Measurements from ENCODE around the gene SPSB1.
A peak's percentile ranks its signal among the peaks of the same experiment; 100 is the strongest.

Gene SPSB1

DNA sequence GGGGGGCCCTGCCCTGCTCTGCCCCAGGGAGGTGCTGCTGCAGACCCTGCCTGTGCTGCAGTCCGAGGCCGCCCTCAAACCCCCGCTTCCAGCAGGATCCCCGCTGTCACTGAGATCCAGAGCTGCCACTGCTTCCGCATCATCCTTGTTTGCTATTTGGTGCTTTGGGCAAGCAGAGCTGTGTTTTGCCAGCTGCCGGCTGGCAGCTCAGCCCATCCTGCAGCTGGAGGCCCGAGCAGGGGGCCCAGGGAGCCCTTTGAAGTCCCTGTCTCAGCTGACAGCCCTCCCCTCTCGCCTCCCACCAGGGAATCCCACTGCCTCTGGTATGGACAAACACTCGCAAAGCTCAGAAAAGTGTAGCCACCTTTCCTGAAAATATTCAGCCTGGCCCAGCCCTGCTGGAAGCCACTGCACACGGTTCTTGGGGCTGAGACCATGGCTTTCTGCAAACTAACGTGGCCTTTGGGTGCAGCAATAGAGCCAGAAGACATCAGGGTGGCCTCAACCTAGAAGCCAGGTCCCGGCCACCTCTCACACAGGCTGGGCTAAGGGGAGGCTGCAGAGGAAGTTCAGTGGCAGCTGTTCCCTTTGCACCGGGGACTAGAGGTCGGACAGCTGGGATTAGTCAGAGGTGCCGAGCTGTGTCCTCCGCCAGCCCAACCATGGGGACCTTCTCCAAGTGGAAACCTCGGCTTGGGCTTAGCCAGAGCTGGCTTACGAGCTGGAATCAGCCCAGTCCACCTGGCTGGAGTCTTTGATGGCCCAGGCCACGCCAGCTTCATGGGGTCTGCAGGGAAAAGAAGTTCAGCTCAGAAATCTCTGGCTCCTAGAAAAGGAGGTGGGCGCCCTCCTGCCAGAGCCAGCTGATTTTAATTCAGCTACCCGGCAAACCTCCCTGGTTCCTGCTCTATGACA, 107.1 kb downstream of the SPSB1 start:
- peak; percentile 21 for DNase-seq (ENCODE audit: low read depth)
- TF ChIP-seq, protein P1, sequence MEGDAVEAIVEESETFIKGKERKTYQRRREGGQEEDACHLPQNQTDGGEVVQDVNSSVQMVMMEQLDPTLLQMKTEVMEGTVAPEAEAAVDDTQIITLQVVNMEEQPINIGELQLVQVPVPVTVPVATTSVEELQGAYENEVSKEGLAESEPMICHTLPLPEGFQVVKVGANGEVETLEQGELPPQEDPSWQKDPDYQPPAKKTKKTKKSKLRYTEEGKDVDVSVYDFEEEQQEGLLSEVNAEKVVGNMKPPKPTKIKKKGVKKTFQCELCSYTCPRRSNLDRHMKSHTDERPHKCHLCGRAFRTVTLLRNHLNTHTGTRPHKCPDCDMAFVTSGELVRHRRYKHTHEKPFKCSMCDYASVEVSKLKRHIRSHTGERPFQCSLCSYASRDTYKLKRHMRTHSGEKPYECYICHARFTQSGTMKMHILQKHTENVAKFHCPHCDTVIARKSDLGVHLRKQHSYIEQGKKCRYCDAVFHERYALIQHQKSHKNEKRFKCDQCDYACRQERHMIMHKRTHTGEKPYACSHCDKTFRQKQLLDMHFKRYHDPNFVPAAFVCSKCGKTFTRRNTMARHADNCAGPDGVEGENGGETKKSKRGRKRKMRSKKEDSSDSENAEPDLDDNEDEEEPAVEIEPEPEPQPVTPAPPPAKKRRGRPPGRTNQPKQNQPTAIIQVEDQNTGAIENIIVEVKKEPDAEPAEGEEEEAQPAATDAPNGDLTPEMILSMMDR (conservative IDR thresholded peaks at IDR 0.05; ENCODE audit: low read depth, low read length): no peak
- H3K4me3 ChIP-seq (ENCODE audit: low read depth, low read length): no peak overlapping the region

DNA sequence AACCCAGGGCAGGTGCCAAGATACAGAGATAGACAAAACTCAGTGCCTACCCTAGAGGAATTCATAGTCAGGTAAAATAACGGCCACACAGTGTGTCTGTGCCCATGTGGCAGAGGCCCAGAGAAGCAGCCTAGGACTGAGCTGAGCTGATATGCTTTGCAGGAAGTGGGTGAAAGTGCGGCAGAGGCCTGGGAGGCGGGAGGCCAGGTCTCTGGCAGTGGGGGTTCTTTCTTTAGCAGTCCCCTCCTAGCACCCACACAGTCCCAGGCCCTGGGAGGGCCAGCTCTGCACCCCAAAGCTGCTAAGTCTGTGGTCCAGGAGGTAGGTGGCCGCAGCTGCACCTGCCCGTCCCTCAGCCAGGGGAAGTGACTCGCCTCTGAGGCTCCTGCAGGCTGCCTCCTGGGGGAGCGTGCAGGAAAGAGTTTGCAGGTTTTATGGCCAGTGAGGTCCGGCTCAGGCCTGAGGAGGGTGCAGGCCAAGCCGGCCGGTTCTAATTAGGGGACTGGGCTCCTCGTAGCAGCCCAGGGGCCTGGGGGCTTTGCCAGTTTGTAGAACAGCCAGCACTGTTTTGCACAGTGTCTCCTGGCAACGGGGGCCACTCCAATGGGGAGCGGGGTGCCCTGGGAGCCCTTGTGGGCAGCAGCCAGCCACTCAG, 107.9 kb downstream of the SPSB1 start:
- TF ChIP-seq, protein P1 (conservative IDR thresholded peaks at IDR 0.05; ENCODE audit: low read depth, low read length): peak; percentile 22
- DNase-seq (ENCODE audit: low read depth): peak; percentile 18
- no peak overlapping the region for H3K4me3 ChIP-seq (ENCODE audit: low read depth, low read length)

DNA sequence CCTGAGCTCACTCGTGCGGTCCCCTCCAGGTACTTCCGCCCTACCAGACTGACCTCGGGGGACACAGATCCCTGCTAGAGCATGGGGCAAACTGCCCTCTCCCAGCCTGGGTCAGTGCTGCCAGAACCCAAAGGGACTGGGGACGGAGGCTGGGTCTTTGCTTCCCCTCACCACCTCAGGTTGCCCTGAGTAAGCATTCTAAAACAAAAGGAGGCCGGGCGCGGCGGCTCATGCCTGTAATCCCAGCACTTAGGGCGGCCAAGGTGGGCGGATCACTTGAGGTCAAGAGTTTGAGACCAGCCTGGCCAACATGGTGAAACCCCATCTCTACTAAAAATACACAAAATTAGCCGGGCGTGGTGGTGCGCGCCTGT, 108.4 kb downstream of the SPSB1 start:
- no peak for DNase-seq (ENCODE audit: low read depth)
- no peak overlapping the region for H3K4me3 ChIP-seq (ENCODE audit: low read depth, low read length)

DNA sequence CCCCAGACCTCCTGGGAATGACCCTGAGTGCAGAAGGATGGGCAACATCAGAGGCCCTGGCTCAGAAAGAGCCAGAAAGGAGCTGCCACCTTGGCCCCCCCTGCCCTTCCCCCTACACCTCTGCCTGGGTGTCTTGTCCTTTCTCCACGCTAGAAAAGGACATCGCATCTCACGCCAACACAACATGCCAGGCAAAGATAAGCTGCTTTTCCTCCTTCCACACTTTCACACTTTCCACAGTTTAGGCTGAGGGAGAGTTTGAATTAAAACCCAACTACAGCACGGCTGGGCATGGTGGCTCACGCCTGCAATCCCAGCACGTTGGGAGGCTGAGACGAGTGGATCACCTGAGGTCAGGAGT, 109.5 kb downstream of the SPSB1 start:
- DNase-seq (ENCODE audit: low read depth): no peak
- TF ChIP-seq, protein P1 (conservative IDR thresholded peaks at IDR 0.05; ENCODE audit: low read depth, low read length): no peak

More for the DNA sequence above, 108.4 kb downstream of the SPSB1 start:
- TF ChIP-seq, protein P1 (conservative IDR thresholded peaks at IDR 0.05; ENCODE audit: low read depth, low read length): no peak

DNA sequence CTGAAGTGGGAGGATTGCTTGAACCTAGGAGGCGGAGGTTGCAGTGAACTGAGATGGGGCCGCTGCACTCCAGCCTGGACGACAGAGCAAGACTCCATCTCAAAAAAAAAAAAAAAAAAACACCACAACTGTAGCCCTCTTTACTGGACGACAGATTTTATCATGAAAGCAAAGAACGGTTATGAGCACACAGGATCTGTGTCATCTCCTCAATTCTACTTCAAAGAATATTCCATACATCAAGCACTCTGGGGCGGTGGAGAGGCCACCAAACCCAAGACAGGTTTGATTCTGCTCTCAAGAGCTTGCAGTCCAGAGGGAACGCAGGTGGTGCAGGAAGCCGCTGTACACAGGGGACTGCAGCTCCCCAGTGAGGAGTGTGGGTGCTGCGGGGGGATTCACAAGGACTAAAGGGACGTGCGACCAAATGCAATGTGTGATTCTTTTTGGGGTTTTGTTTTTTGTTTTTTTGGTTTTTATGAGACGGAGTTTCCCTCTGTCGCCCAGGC, 110.1 kb downstream of the SPSB1 start:
- H3K4me3 ChIP-seq (ENCODE audit: low read depth, low read length): no peak overlapping the region
- no peak for DNase-seq (ENCODE audit: low read depth)
- TF ChIP-seq, protein P1 (conservative IDR thresholded peaks at IDR 0.05; ENCODE audit: low read depth, low read length): no peak

More for the DNA sequence above, 109.5 kb downstream of the SPSB1 start:
- H3K4me3 ChIP-seq (ENCODE audit: low read depth, low read length): no peak overlapping the region

DNA sequence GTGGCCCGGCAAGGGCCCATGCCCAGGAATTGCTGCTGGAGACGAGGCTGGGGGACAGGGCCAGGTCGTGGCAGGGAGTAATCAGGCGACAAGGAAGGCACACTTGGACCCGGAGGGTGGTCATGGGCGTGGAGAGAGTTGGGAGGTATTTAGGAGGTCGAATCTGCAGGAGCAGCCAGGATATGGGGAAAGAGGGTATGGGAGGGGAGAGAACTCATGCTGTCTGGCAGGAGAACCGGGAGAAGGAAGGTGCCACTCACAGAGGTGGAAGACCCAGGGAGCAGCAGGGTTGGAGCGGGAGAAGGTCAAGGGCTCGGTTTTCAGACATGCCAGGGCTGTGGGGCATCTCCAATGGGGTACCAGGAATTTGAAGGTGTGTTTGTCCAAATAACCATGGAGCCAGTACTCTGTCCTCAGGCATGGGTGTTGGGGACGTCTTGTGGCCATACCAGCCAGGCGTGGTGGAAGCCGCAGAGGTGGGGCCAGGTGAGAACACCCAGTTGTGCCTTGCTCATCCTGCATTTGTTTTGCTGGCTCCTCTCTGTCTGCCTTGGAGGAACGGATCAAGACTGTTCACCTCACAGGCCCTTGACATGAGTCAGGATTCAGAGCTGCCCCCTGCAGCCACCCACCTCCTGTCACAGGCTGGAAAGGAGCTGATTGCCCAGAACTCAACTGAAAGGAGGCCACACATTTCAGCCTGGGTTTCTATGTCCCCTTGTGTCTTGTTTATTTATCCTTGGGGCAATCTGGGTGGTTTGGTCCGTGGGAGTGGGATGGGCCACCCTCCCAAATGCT, 111.6 kb downstream of the SPSB1 start:
- no peak for DNase-seq (ENCODE audit: low read depth)
- TF ChIP-seq, protein P1 (conservative IDR thresholded peaks at IDR 0.05; ENCODE audit: low read depth, low read length): no peak
- H3K4me3 ChIP-seq (ENCODE audit: low read depth, low read length): no peak overlapping the region
